Astrocyte (in vitro differentiated cells and primary cell): Measurements from ENCODE around the gene DHRS3. TPM values are rescaled to one million over a fixed set of nuclear protein-coding genes. Genes with fewer than 3 reads are reported as not detected.
"Not testable (repeated sequence)": the region's sequence is repeated elsewhere in the genome, so short reads cannot be mapped to it uniquely, and the experiment has no call there.

ENCODE experiments used
- DNase-seq: peaks from one replicate; pipeline ENCODE4 v3.0.0-alpha.2; 2010; ENCODE audit warnings: low read depth
- FAIRE-seq: peaks from 2 replicates; lab custom pipeline; 2011; peaks lifted over from hg19 to GRCh38; lab: Jason Lieb, UNC
- H2AFZ ChIP-seq: 2 replicates; pipeline ENCODE4 v1.6.0; 2012; ENCODE audit warnings: low read depth, low read length, inconsistent platforms
- H3K27ac ChIP-seq: 2 replicates; pipeline ENCODE4 v1.5.1; 2011; ENCODE audit warnings: low read depth, low read length, inconsistent platforms
- H3K27me3 ChIP-seq: 2 replicates; pipeline ENCODE4 v1.6.0; 2011; ENCODE audit warnings: low read length, inconsistent platforms; ENCODE audit not compliant: insufficient read depth
- H3K36me3 ChIP-seq: 2 replicates; pipeline ENCODE4 v1.5.1; 2011; ENCODE audit warnings: low read length, inconsistent platforms; ENCODE audit not compliant: insufficient read depth
- H3K4me1 ChIP-seq: 2 replicates; pipeline ENCODE4 v1.5.1; 2011; ENCODE audit warnings: low read length, inconsistent platforms; ENCODE audit not compliant: insufficient read depth
- H3K4me2 ChIP-seq: 2 replicates; pipeline ENCODE4 v1.6.0; 2012; ENCODE audit warnings: low read length, inconsistent platforms
- H3K4me3 ChIP-seq: 2 replicates; pipeline ENCODE4 v1.5.1; 2011; ENCODE audit warnings: low read depth, mild to moderate bottlenecking, low read length, inconsistent platforms; ENCODE audit not compliant: insufficient read depth
- H3K79me2 ChIP-seq: 2 replicates; pipeline ENCODE4 v1.6.0; 2012; ENCODE audit warnings: mild to moderate bottlenecking, low read length, inconsistent platforms; ENCODE audit not compliant: insufficient read depth
- H3K9ac ChIP-seq: 2 replicates; pipeline ENCODE4 v1.6.0; 2012; ENCODE audit warnings: mild to moderate bottlenecking, low read length, inconsistent platforms
- H3K9me3 ChIP-seq: 2 replicates; pipeline ENCODE4 v1.5.1; 2012; ENCODE audit warnings: low read depth, mild to moderate bottlenecking, low read length, inconsistent platforms; ENCODE audit not compliant: insufficient read depth
- H4K20me1 ChIP-seq: 2 replicates; pipeline ENCODE4 v1.6.0; 2012; ENCODE audit warnings: low read length, inconsistent platforms; ENCODE audit not compliant: insufficient read depth
- H3K27ac Mint-ChIP-seq: one replicate; pipeline ENCODE4 v1.8.0; 2021; ENCODE audit warnings: mild to moderate bottlenecking, mixed read lengths; ENCODE audit not compliant: unreplicated experiment
- H3K27me3 Mint-ChIP-seq: one replicate; pipeline ENCODE4 v1.8.0; 2021; ENCODE audit warnings: low read depth, mixed read lengths; ENCODE audit not compliant: unreplicated experiment
- H3K36me3 Mint-ChIP-seq: one replicate; pipeline ENCODE4 v1.8.0; 2021; ENCODE audit warnings: low read depth, mixed read lengths; ENCODE audit not compliant: unreplicated experiment
- H3K4me1 Mint-ChIP-seq: one replicate; pipeline ENCODE4 v1.8.0; 2021; ENCODE audit warnings: low read depth, mixed read lengths; ENCODE audit not compliant: unreplicated experiment
- H3K4me3 Mint-ChIP-seq: one replicate; pipeline ENCODE4 v1.8.0; 2021; ENCODE audit warnings: mild to moderate bottlenecking, moderate library complexity, mixed read lengths; ENCODE audit not compliant: unreplicated experiment
- H3K9me3 Mint-ChIP-seq: one replicate; pipeline ENCODE4 v1.8.0; 2021; ENCODE audit warnings: mild to moderate bottlenecking, mixed read lengths; ENCODE audit not compliant: unreplicated experiment
- CTCF ChIP-seq: IDR thresholded peaks from 2 replicates; pipeline ENCODE4 v1.5.1; 2011; ENCODE audit warnings: low read depth, mild to moderate bottlenecking, inconsistent platforms, low read length, moderate library complexity; ENCODE audit not compliant: insufficient read depth
- EZH2 ChIP-seq: IDR thresholded peaks from 2 replicates; pipeline ENCODE4 v1.6.1; 2012; ENCODE audit warnings: mild to moderate bottlenecking, low read length, inconsistent platforms; ENCODE audit not compliant: insufficient read depth
- total RNA-seq: library from RNA; stranded (reverse); gene quantifications from 2 replicates; pipeline ENCODE4 v1.2.1, GENCODE V29; 2021

DHRS3 gene
- total RNA-seq, 1 donor from 2014 or later = 3.4 TPM

- H3K4me1 Mint-ChIP-seq = no peaks in the 10 kb centered on the region
- no peaks in the 10 kb centered on the region for H3K9me3 ChIP-seq
- H3K9me3 Mint-ChIP-seq = peaks cover 7% of the 10 kb centered on the region
- H3K27ac ChIP-seq = peak overlapping the region; percentile 48
- TF ChIP-seq EZH2 (no peak), CTCF (no peak)
- H3K27me3 ChIP-seq = no peaks in the 10 kb centered on the region
- peaks cover 23% of the 10 kb centered on the region for H3K4me1 ChIP-seq
- H2AFZ ChIP-seq = peak overlapping the region; percentile 13
- H3K36me3 ChIP-seq = no peaks in the 10 kb centered on the region
- no peak overlapping the region for H3K4me3 Mint-ChIP-seq
- DNase-seq = peak; percentile 99
- no peak overlapping the region for H3K4me3 ChIP-seq
- H3K27ac Mint-ChIP-seq = no peak overlapping the region
- H3K36me3 Mint-ChIP-seq = no peaks in the 10 kb centered on the region
- H4K20me1 ChIP-seq = no peaks in the 10 kb centered on the region
- H3K27me3 Mint-ChIP-seq = peaks cover 11% of the 10 kb centered on the region
- H3K9ac ChIP-seq = peak overlapping the region; percentile 39
- H3K4me2 ChIP-seq = peak overlapping the region; percentile 54
- no peak for FAIRE-seq
- H3K79me2 ChIP-seq = no peaks in the 10 kb centered on the region
Observed at GRCh38 chr1:12539705-12540579, 78.1 kb downstream of the DHRS3 start.

- H3K4me2 ChIP-seq = no peak overlapping the region
- H3K4me1 Mint-ChIP-seq = no peaks in the 10 kb centered on the region
- no peak overlapping the region for H3K4me3 Mint-ChIP-seq
- FAIRE-seq (no peak), DNase-seq (no peak)
- no peaks in the 10 kb centered on the region for H3K79me2 ChIP-seq
- H3K9me3 Mint-ChIP-seq = peaks cover 7% of the 10 kb centered on the region
- H3K27ac ChIP-seq = peak overlapping the region; percentile 48
- H4K20me1 ChIP-seq = no peaks in the 10 kb centered on the region
- H3K36me3 ChIP-seq = no peaks in the 10 kb centered on the region
- no peaks in the 10 kb centered on the region for H3K36me3 Mint-ChIP-seq
- peaks cover 23% of the 10 kb centered on the region for H3K4me1 ChIP-seq
- H3K9ac ChIP-seq = no peak overlapping the region
- H3K4me3 ChIP-seq = no peak overlapping the region
- no peaks in the 10 kb centered on the region for H3K27me3 ChIP-seq
- H3K27me3 Mint-ChIP-seq = peaks cover 11% of the 10 kb centered on the region
- TF ChIP-seq EZH2 = no peak
- TF ChIP-seq CTCF = no peak
- H3K9me3 ChIP-seq = no peaks in the 10 kb centered on the region
- H2AFZ ChIP-seq = no peak overlapping the region
- H3K27ac Mint-ChIP-seq = no peak overlapping the region
Observed at GRCh38 chr1:12539320-12539704, 78.7 kb downstream of the DHRS3 start.

- not testable (repeated sequence) for DNase-seq, H3K9me3 ChIP-seq, H3K27me3 ChIP-seq, FAIRE-seq, H3K36me3 Mint-ChIP-seq, H3K9ac ChIP-seq, H2AFZ ChIP-seq, H3K9me3 Mint-ChIP-seq, H3K4me3 ChIP-seq, H3K4me3 Mint-ChIP-seq, H3K4me2 ChIP-seq, H4K20me1 ChIP-seq, H3K27ac Mint-ChIP-seq, H3K79me2 ChIP-seq, H3K36me3 ChIP-seq, H3K27ac ChIP-seq, H3K4me1 Mint-ChIP-seq
- H3K27me3 Mint-ChIP-seq = peaks cover 11% of the 10 kb centered on the region
- peaks cover 23% of the 10 kb centered on the region for H3K4me1 ChIP-seq
Observed at GRCh38 chr1:12538536-12538935, 79.5 kb downstream of the DHRS3 start.
